Measurements from ENCODE around the gene IKBIP.

The IKBIP gene

GRCh38 chr12:98644712-98645571 is at the start of gene IKBIP, which contains the start of gene APAF1:
TSS of gene IKBIP (minus strand) at chr12:98644788. CDS start at chr12:98644701, 87 bp downstream.
TSS of gene APAF1 (plus strand) at chr12:98645290. CDS start at chr12:98648360, 3,070 bp downstream.
- no peak for TF ChIP-seq CTCF (conservative IDR thresholded peaks at IDR 0.05; ENCODE audit: control insufficient read depth, insufficient read depth, low read depth, low read length)
- H3K4me3 ChIP-seq (ENCODE audit: control insufficient read depth, low read depth, low read length): peak within 1 kb of the TSS; percentile 97
- peak; percentile 94 for DNase-seq (ENCODE audit: low read depth)

- H3K4me3 ChIP-seq (ENCODE audit: control insufficient read depth, low read depth, low read length): no peak overlapping the region
- no peak for DNase-seq (ENCODE audit: low read depth)
- no peak for TF ChIP-seq CTCF (conservative IDR thresholded peaks at IDR 0.05; ENCODE audit: control insufficient read depth, insufficient read depth, low read depth, low read length)
Observed at GRCh38 chr12:98691351-98691750, 46.8 kb upstream of the IKBIP start.

GRCh38 chr12:98686603-98687002 is 42.0 kb upstream of the IKBIP start:
- no peak for TF ChIP-seq CTCF (conservative IDR thresholded peaks at IDR 0.05; ENCODE audit: control insufficient read depth, insufficient read depth, low read depth, low read length)
- H3K4me3 ChIP-seq (ENCODE audit: control insufficient read depth, low read depth, low read length): no peak overlapping the region
- DNase-seq (ENCODE audit: low read depth): peak; percentile 22

- no peak for TF ChIP-seq CTCF (conservative IDR thresholded peaks at IDR 0.05; ENCODE audit: control insufficient read depth, insufficient read depth, low read depth, low read length)
- H3K4me3 ChIP-seq (ENCODE audit: control insufficient read depth, low read depth, low read length): no peak overlapping the region
- no peak for DNase-seq (ENCODE audit: low read depth)
Observed at GRCh38 chr12:98684199-98684598, 39.6 kb upstream of the IKBIP start.

- TF ChIP-seq CTCF (conservative IDR thresholded peaks at IDR 0.05; ENCODE audit: control insufficient read depth, insufficient read depth, low read depth, low read length): no peak
- DNase-seq (ENCODE audit: low read depth): no peak
- H3K4me3 ChIP-seq (ENCODE audit: control insufficient read depth, low read depth, low read length): no peak overlapping the region
Observed at GRCh38 chr12:98679611-98680005, 35.0 kb upstream of the IKBIP start.

GRCh38 chr12:98678946-98679610 is 34.5 kb upstream of the IKBIP start:
- no peak overlapping the region for H3K4me3 ChIP-seq (ENCODE audit: control insufficient read depth, low read depth, low read length)
- no peak for TF ChIP-seq CTCF (conservative IDR thresholded peaks at IDR 0.05; ENCODE audit: control insufficient read depth, insufficient read depth, low read depth, low read length)
- no peak for DNase-seq (ENCODE audit: low read depth)

Measured in fibroblast of mammary gland (primary cell).